Measurements from ENCODE around the gene GTPBP10.

- TF ChIP-seq SPI1 (IDR thresholded peaks at IDR 0.05; ENCODE audit: borderline replicate concordance, low read depth, low read length) (peak; percentile 84), BMI1 (IDR thresholded peaks at IDR 0.05; ENCODE audit: low read length) (no peak), EZH2 (IDR thresholded peaks at IDR 0.05; ENCODE audit: borderline replicate concordance, low read depth, low read length) (no peak), CTCF (IDR thresholded peaks at IDR 0.05 in 2 of 3, conservative IDR thresholded peaks at IDR 0.05 in 1 of 3; ENCODE audit: insufficient read depth in 2 of 3, low read depth in 1 of 3, low read length in 3 of 3) (no peak), XRCC4 (IDR thresholded peaks at IDR 0.05; ENCODE audit: extremely low read depth, insufficient read depth, insufficient read length) (no peak), POLR2A (conservative IDR thresholded peaks at IDR 0.05) (no peak), FOXM1 (IDR thresholded peaks at IDR 0.05; ENCODE audit: low read depth) (no peak), FOXM1 (CRISPR knock-in tag; IDR thresholded peaks at IDR 0.05; ENCODE audit: low read depth) (no peak), MED1 (CRISPR knock-in tag; IDR thresholded peaks at IDR 0.05; ENCODE audit: borderline replicate concordance) (no peak), THRAP3 (IDR thresholded peaks at IDR 0.05; ENCODE audit: borderline replicate concordance) (no peak), PTRF (tag; IDR thresholded peaks at IDR 0.05) (no peak), ZNF217 (CRISPR knock-in tag; IDR thresholded peaks at IDR 0.05) (no peak), HDAC2 (IDR thresholded peaks at IDR 0.05) (no peak)
Observed at GRCh38 chr7:90345595-90346335, 751 bp upstream of the GTPBP10 start.
